GM18505 (cell line): ENCODE results near the gene GPATCH4.
"Not testable (repeated sequence)": the region's sequence is repeated elsewhere in the genome, so short reads cannot be mapped to it uniquely, and the experiment has no call there.

ENCODE experiments used
- ATAC-seq: cut with Tn5 transposase; IDR thresholded peaks from one replicate; pipeline ENCODE4 v1.9.1; 2021; ENCODE audit not compliant: unreplicated experiment
- POLR2A ChIP-seq: IDR thresholded peaks from 4 replicates; pipeline ENCODE4 v1.6.1; 2011; ENCODE audit warnings: borderline replicate concordance; ENCODE audit not compliant: insufficient read depth, insufficient read length; ENCODE audit errors: extremely low read depth

GPATCH4 gene

GRCh38 chr1:156566436-156566835, 34.8 kb downstream of the GPATCH4 start:
- ATAC-seq: no peak
- TF ChIP-seq POLR2A: no peak

GRCh38 chr1:156565519-156565918, 35.8 kb downstream of the GPATCH4 start:
- TF ChIP-seq POLR2A: no peak
- ATAC-seq: no peak

- TF ChIP-seq POLR2A: no peak
- ATAC-seq: no peak
These were observed 40.6 kb downstream of the GPATCH4 start for GRCh38 chr1:156560585-156561163.

- no peak for TF ChIP-seq POLR2A
These were observed 41.4 kb downstream of the GPATCH4 start for GRCh38 chr1:156559797-156560385.

DNA sequence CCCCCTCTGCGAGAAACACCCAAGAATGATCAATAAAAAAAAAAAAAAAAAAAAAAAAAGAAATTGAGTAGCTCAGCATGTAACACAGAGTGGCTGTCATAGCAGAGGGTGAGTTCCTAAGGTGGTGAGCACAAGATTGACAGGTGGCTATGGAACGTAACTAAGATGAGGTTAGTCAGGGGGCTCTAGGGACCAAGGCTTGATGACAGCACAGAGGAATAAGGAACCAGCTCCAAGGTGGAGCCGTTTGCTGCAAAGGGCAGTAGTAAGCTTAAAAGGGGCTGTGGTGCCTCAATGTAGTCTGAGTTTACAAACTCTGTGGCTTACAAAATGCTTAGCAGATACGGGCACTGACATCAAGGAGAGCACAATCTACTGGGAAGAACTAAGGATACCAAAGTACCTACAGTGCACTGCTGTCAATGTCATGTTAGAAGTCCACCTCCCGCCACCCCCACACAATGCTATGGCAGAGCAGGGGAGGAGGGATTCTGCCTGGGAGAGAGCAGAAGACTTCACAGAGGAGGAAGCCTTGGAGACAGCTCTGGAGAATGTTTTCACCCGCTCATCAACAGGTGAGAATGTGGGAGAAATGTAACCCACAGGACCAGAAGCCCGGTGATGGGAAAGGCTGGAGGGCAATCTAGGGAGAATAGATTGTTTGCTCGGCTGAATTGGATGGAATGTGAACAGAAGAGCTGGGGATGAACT, 42.0 kb downstream of the GPATCH4 start:
- TF ChIP-seq POLR2A: no peak
- no peak for ATAC-seq

More at GRCh38 chr1:156559797-156560385, 41.4 kb downstream of the GPATCH4 start:
- no peak for ATAC-seq

GRCh38 chr1:156556354-156556753, 44.9 kb downstream of the GPATCH4 start:
- ATAC-seq: no peak

DNA sequence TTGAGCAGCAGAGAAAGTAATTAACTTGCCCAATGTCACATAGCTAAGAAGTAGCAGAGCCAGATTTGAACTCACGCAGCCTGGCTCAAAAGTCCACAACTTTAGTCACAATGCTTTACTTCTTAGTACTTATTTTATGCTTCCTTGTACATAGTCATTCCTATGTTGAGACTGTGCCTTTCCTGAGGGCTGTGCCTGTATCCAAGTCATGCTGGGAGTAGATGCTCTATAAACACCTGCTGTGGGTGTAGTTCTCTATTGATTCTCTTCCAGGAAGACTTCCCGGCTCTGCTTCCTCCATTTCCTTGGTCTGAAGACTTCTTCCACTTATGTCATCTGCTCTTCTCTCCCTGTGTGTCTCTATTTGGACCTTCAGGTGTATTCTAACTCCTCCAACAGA, 45.6 kb downstream of the GPATCH4 start:
- TF ChIP-seq POLR2A: no peak
- no peak for ATAC-seq

More at GRCh38 chr1:156556354-156556753, 44.9 kb downstream of the GPATCH4 start:
- TF ChIP-seq POLR2A: no peak

DNA sequence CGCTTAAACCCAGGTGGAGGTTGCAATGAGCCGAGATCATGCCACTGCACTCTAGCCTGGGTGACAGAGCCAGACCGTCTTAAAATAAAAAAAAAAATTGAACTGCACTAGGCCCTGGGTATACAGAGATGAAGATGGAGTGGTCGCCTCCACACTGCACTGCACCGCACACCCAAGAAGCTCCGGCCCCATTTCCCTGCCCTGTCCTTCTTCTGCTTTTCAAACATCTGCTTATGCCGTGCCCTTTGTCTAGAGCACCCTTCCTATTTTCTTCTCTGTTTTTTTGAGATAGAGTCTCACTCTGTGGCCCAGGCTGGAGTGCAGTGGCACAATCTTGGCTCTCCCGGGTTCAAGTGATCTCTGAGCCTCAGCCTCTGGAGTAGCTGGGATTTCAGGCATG, 46.3 kb downstream of the GPATCH4 start:
- TF ChIP-seq POLR2A: no peak
- ATAC-seq: no peak

DNA sequence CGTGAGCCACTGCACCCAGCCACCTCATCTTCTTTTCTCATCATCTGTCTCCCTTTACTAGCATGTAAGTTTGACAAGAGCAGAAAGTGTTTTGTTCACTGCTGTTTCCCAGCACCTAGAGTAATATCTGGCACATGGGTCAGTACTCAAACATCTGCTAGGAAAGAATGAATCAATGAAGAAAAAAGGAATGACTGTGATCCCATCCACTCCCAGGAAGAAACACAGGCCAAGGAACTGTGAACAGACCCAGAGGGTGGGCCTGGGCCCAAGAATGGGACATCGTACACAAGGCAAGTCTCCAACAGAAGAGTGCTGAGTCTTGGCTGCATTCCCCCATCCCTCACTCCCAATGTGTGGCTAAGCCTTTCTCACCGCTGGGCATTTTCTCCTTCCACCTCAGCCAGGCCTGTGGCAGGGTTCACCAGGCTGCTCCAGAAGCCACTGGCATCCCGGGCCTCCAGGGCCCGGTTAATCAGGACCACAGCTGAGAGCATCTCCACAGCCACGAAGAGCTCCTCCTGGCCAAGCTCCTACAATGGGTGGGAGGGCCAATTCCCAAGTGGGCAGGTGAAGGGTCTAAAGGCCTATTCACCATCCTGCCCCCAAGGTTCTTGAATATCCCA, 47.3 kb downstream of the GPATCH4 start:
- TF ChIP-seq POLR2A: no peak
- no peak for ATAC-seq

GRCh38 chr1:156552937-156553336, 48.3 kb downstream of the GPATCH4 start:
- ATAC-seq: not testable (repeated sequence)

DNA sequence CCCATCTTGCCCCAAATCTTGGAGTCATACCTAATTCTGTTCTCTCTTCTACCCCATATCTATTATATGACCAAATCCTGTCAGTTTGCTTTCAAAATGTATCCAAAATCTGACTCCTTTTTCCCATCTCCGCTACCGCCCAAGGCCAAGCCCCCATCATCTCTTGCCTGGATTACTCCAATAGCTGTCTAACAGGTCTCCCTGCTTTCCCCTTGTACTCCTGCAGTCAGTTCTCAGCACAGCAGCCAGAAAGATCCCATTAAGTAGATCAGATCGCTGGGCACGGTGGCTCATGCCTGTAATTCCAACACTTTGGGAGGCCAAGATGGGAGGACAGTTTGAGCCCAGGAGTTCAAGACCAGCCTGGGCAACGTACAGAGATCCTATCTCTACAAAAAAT, 48.8 kb downstream of the GPATCH4 start:
- no peak for ATAC-seq

GRCh38 chr1:156551869-156552268, 49.4 kb downstream of the GPATCH4 start:
- TF ChIP-seq POLR2A: no peak
- no peak for ATAC-seq

More for the DNA sequence above, 48.8 kb downstream of the GPATCH4 start:
- no peak for TF ChIP-seq POLR2A

DNA sequence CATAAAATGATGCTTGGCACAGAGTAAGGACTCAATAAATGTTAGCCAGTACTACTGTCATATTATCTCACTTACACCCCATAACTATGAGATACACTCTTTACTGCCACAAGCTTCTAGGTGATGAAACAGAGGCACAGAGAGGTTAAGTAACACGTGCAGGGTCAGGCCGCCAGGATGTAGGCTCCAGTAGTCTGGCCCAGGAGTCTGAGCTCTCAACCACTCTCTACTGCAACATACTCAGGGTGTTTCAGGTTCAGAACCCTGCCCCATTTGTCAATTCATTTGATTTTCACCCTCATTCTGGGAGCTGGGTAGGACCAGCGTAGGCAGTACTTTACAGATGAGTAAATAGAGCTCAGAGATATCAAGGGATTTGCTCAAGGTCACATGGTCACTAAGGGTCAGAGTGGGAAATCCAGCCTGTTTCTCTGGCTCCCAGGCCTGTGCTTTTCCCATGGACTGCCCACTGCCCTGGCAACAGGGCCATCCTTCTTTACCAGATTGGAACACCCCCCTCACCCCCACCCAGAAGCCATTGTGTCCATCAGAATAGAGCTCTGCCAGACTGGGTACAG, 50.1 kb downstream of the GPATCH4 start:
- no peak for ATAC-seq
- no peak for TF ChIP-seq POLR2A
